Muscle layer of colon (tissue), 2 donors: ENCODE measurements around the gene TCF7L2.

Source experiments
- H3K27ac ChIP-seq: one replicate; pipeline ENCODE4 v1.7.0; 2013; ENCODE audit warnings: low read depth, mild to moderate bottlenecking, low read length, moderate library complexity
- H3K27me3 ChIP-seq, 2 donors: one replicate each; pipeline ENCODE4 v1.7.0; 2013; ENCODE audit warnings: low read length in 2 of 2, mild to moderate bottlenecking in 2 of 2; ENCODE audit not compliant: insufficient read depth in 2 of 2, control insufficient read depth in 1 of 2
- H3K36me3 ChIP-seq: one replicate; pipeline ENCODE4 v1.7.0; 2013; ENCODE audit warnings: mild to moderate bottlenecking, low read length; ENCODE audit not compliant: insufficient read depth
- H3K4me1 ChIP-seq: one replicate; pipeline ENCODE4 v1.7.0; 2013; ENCODE audit warnings: mild to moderate bottlenecking, low read length; ENCODE audit not compliant: insufficient read depth
- H3K4me3 ChIP-seq, 2 donors: one replicate each; pipeline ENCODE4 v1.7.0; 2013; ENCODE audit warnings: low read length in 2 of 2, low read depth in 1 of 2, mild to moderate bottlenecking in 1 of 2, moderate library complexity in 1 of 2
- H3K9ac ChIP-seq: one replicate; pipeline ENCODE4 v1.7.0; 2013; ENCODE audit warnings: low read length
- H3K9me3 ChIP-seq: one replicate; pipeline ENCODE4 v1.7.0; 2013; ENCODE audit warnings: mild to moderate bottlenecking, low read length
- donor health status: abdominal sarcoma.
- donor health status: Adenocarcinoma of cecum.

The TCF7L2 gene

GRCh38 chr10:113137941-113138685 lies 188.1 kb downstream of the TCF7L2 start:
- Histone ChIP-seq H3K27ac (peak overlapping the region; percentile 71), H3K4me3 (no peak overlapping the region), H3K4me1 (peaks cover 61% of the 10 kb centered on the region), H3K36me3 (peaks cover 6% of the 10 kb centered on the region), H3K9ac (no peak overlapping the region), H3K9me3 (no peaks in the 10 kb centered on the region), H3K27me3 (no peaks in the 10 kb centered on the region)

DNA sequence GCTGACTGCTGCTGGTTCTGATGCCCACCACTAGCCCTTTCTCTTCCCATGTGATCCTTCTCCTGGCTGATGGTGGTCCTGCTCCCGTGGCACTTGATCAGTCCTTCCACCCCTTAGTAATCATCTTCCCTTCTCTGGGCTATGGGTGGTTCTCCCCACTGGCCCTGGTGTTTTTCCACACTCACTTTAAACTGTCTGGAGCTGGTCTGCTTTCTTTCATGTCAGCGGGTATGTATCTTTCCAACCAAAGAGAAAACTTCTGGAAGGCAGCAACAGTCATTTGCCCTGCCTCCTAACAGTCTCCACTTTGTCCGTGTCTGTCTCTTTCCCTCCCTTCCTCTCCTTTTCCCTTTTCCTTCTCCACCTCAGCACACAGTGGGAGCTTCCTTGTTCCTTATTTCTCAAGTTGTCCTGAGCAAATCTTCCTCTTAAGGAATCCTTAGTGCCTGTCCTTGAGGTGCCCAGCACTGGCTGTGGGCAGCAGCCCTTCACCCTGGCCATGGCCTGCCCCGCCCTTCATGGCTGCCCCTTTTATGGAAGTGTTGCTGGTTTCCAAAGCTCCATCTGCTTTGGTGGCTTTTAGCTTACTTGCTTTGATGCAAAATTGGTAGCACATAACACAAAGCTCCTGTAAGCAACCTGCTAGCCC lies 189.0 kb downstream of the TCF7L2 start:
- Histone ChIP-seq H3K27ac (peak overlapping the region; percentile 71), H3K27me3 (no peaks in the 10 kb centered on the region)

DNA sequence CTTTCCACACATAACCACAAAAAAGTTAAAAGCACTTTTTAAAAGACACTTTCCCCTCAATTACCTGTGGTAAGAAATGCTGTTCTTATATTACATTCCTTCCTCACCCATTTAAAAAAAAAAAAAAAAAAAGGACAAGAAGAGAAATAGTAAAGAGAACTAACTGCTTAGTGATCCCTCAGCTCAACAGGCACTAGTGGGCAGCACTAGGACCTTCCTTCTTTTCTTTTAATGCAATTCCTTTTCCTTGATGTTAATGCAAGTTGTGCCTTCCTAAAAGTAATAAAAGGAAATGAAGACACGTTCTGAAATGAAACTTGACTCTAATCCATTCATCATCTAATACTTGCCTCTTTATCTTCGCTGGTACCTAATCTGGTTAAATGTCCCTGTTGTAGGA lies 189.7 kb downstream of the TCF7L2 start:
- Histone ChIP-seq H3K4me1 (peaks cover 46% of the 10 kb centered on the region), H3K27ac (peak overlapping the region; percentile 14), H3K9ac (no peak overlapping the region)

More for the DNA sequence above, 189.0 kb downstream of the TCF7L2 start:
- Histone ChIP-seq H3K4me1 (peaks cover 52% of the 10 kb centered on the region), H3K9me3 (no peaks in the 10 kb centered on the region), H3K36me3 (peaks cover 9% of the 10 kb centered on the region), H3K9ac (no peak overlapping the region), H3K4me3 (no peak overlapping the region)

GRCh38 chr10:113140143-113141011 lies 190.3 kb downstream of the TCF7L2 start:
- Histone ChIP-seq H3K9ac (no peak overlapping the region), H3K27ac (peak overlapping the region; percentile 14), H3K9me3 (no peaks in the 10 kb centered on the region), H3K4me3 (no peak overlapping the region), H3K4me1 (peaks cover 39% of the 10 kb centered on the region), H3K36me3 (peaks cover 9% of the 10 kb centered on the region), H3K27me3 (no peaks in the 10 kb centered on the region)

More for the DNA sequence above, 189.7 kb downstream of the TCF7L2 start:
- no peaks in the 10 kb centered on the region for H3K9me3 ChIP-seq
- H3K4me3 ChIP-seq, result no peak overlapping the region
- H3K27me3 ChIP-seq, result no peaks in the 10 kb centered on the region
- H3K36me3 ChIP-seq, result peaks cover 9% of the 10 kb centered on the region

DNA sequence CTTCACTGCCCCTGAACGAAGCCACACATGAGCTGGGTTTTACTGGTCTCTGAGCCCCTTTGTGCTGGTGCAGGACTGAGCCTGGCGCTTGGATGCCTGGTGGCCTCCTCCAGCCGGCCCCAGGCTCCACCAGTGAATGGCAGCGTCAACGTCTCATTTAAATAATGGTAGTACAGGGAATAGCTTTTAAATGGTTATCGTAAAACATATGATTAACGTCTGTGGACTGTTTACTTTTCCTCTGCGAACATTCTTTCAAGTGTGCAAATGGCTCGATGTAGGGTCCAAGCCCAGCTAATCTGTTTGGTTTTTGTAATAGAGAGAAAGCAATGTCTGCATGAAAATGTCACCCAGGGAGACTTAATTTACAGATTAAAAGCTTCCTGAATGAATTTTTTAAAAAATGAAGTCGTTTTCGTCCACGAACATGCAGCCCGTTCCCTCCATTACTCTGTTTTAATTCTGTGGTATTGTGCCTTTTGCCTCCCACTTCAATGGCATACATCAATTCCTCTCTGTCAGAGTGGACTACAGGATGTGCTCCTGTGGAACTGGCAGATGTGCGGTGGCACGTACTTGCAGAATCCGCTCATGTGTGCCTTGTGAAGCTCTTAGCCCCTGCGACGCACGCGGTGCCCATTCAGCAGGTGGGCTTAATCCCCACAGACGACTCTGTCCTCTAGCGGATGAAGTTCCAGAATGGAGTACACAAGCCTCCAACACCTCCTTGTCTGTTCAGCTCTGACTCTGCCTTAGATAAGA lies 192.7 kb downstream of the TCF7L2 start:
- Histone ChIP-seq H3K36me3 (peaks cover 29% of the 10 kb centered on the region), H3K27me3 (no peaks in the 10 kb centered on the region), H3K27ac (no peak overlapping the region), H3K4me1 (peaks cover 29% of the 10 kb centered on the region), H3K9ac (no peak overlapping the region), H3K4me3 (no peak overlapping the region), H3K9me3 (no peaks in the 10 kb centered on the region)

DNA sequence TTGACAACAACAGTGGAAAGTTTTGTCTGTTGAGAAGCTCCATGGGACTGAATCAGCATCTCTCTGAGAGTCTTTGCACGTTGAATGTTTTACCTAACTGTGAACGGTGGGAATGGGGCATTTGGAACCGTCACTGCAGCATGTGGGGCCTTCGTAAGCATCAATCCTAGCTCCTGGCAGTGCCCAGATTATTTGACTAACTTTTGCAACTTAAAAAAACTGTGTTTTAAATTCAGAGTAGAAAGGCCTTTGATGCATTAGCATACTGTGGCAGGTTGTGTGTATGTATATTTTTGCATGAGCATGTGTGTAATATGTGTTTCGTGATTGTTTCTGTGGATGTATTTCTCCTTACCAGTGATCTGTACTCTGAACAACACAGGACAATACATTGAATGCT lies 194.5 kb downstream of the TCF7L2 start:
- Histone ChIP-seq H3K9ac (no peak overlapping the region), H3K4me1 (peaks cover 18% of the 10 kb centered on the region), H3K9me3 (no peaks in the 10 kb centered on the region), H3K36me3 (peaks cover 29% of the 10 kb centered on the region), H3K27ac (no peak overlapping the region), H3K4me3 (no peak overlapping the region), H3K27me3 (no peaks in the 10 kb centered on the region)

DNA sequence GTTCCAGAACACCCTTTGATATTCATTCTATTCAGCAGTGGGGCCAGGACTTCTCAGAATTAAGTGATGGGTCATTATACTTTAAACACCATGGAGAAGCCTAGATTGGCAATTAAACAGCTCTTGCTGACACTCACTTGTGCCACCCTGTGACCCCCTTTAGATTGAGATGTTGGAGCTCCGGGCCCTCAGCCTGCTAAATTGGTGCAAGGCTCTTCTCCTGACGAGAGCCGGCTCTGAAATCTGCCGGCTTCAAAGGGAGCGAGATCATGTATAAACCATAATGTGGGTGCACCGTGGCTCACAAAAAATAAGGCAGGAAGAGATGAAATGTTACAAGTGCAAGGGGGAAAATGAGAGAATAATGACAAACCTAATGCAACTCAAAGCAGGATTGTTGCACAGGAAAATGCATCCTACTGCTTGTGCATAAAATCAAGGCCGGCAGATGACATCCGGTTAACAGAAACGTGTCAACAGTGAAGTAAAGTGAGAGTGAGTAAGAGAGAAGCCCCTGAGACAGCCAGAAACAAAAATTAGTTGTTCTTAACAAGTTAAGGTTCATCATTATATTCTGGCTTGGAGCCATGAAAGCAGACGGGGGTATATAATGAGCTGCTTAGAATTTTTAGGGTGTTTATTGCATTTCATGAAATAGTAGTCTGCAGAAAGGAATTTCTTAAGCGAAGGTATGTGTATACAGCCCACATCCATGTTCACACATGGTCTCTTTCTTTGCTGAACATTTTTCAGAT lies 198.2 kb downstream of the TCF7L2 start:
- peaks cover 49% of the 10 kb centered on the region for H3K36me3 ChIP-seq

GRCh38 chr10:113148901-113149300 lies 198.9 kb downstream of the TCF7L2 start:
- peaks cover 53% of the 10 kb centered on the region for H3K36me3 ChIP-seq
- H3K27ac ChIP-seq, result no peak overlapping the region
- no peak overlapping the region for H3K9ac ChIP-seq
- H3K4me3 ChIP-seq, result no peak overlapping the region
- no peaks in the 10 kb centered on the region for H3K9me3 ChIP-seq
- no peaks in the 10 kb centered on the region for H3K27me3 ChIP-seq
- H3K4me1 ChIP-seq, result no peaks in the 10 kb centered on the region

More for the DNA sequence above, 198.2 kb downstream of the TCF7L2 start:
- Histone ChIP-seq H3K9me3 (no peaks in the 10 kb centered on the region), H3K4me3 (no peak overlapping the region), H3K4me1 (no peaks in the 10 kb centered on the region), H3K9ac (no peak overlapping the region), H3K27ac (no peak overlapping the region), H3K27me3 (no peaks in the 10 kb centered on the region)

DNA sequence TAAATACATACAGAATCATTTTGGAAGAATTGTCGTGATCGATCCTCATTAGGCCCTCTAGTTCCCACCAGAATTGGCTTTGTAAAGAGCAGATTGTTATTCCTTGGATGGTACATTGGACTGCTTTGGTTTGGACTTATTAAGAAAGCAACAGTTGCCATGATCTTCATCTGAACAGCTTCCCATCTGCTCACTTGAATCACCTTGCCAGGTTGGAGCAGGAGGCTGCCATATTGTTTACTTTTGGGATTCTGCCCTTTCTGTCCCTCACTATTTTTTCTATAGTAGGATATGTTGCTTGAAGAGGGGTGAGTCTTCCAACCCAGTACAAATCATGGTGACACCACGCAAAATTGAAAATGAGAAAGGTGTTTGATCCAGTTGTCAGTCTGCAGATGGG lies 199.6 kb downstream of the TCF7L2 start:
- Histone ChIP-seq H3K36me3 (peaks cover 60% of the 10 kb centered on the region), H3K9me3 (no peaks in the 10 kb centered on the region)

DNA sequence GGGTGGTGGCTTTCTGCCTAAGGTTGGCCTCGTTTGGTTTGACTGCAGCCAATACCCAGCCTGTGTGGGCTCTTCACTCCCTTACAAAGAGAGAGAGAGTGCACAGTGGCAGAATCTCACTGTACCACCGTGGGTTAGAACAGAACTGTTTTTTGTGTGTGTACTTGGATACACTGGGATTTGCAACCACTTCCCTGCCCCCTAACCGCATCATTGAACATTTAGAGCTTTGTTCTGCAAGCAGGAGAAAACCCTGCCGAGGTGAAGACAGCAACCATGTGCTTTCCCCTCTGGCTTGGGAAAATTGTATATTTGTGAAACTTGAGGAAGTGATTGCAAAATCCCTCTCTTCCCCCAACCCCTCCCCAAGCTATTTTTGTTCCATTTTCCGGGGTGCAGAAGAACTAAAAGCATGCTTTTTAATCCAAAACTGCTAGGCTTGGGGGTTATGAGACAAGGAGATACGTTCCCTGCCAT lies 201.2 kb downstream of the TCF7L2 start:
- no peak overlapping the region for H3K27ac ChIP-seq
- peaks cover 63% of the 10 kb centered on the region for H3K36me3 ChIP-seq
- no peaks in the 10 kb centered on the region for H3K9me3 ChIP-seq

More for the DNA sequence above, 199.6 kb downstream of the TCF7L2 start:
- H3K4me3 ChIP-seq, result no peak overlapping the region
- no peak overlapping the region for H3K9ac ChIP-seq
- H3K27ac ChIP-seq, result no peak overlapping the region
- no peaks in the 10 kb centered on the region for H3K27me3 ChIP-seq
- no peaks in the 10 kb centered on the region for H3K4me1 ChIP-seq

More for the DNA sequence above, 201.2 kb downstream of the TCF7L2 start:
- Histone ChIP-seq H3K4me1 (no peaks in the 10 kb centered on the region), H3K9ac (no peak overlapping the region), H3K27me3 (no peaks in the 10 kb centered on the region), H3K4me3 (no peak overlapping the region)
